RWPE2 (cell line): ENCODE measurements around the gene ACOT4.
"Not testable (repeated sequence)": the region's sequence is repeated elsewhere in the genome, so short reads cannot be mapped to it uniquely, and the experiment has no call there.

Source experiments
- ATAC-seq: fragments of 200-7000 bp; cut with Tn5 transposase; 3 replicates; pipeline ENCODE4 v1.9.1; 2021; ENCODE audit warnings: low read depth
- DNase-seq: peaks from one replicate; pipeline ENCODE4 v3.0.0-alpha.2; 2020; ENCODE audit warnings: low spot score
- H3K27ac ChIP-seq: fragments of 450-650 bp; 2 replicates; pipeline ENCODE4 v1.5.1; 2017; ENCODE audit warnings: mild to moderate bottlenecking; ENCODE audit not compliant: poor library complexity, severe bottlenecking
- H3K27me3 ChIP-seq: fragments of 250-450 bp; sonication (Bioruptor Pico); 2 replicates; pipeline ENCODE4 v1.5.1; 2021; ENCODE audit warnings: mild to moderate bottlenecking, moderate library complexity; ENCODE audit not compliant: insufficient read depth, poor library complexity, severe bottlenecking
- H3K36me3 ChIP-seq: fragments of 250-450 bp; sonication (Bioruptor Pico); 2 replicates; pipeline ENCODE4 v1.5.1; 2020; ENCODE audit warnings: low read depth, mild to moderate bottlenecking, moderate library complexity
- H3K4me1 ChIP-seq: fragments of 250-450 bp; sonication (Bioruptor Pico); 2 replicates; pipeline ENCODE4 v1.5.1; 2021; ENCODE audit warnings: mild to moderate bottlenecking, moderate library complexity; ENCODE audit not compliant: insufficient read depth, poor library complexity, severe bottlenecking
- H3K4me3 ChIP-seq: fragments of 250-450 bp; sonication (Bioruptor Pico); 2 replicates; pipeline ENCODE4 v1.5.1; 2021; ENCODE audit warnings: mild to moderate bottlenecking, moderate library complexity; ENCODE audit not compliant: severe bottlenecking
- H3K9me3 ChIP-seq: fragments of 250-450 bp; sonication (Bioruptor Pico); 2 replicates; pipeline ENCODE4 v1.5.1; 2021; ENCODE audit warnings: mild to moderate bottlenecking, moderate library complexity; ENCODE audit not compliant: severe bottlenecking
- CTCF ChIP-seq: fragments of 450-650 bp; IDR thresholded peaks from one replicate; pipeline ENCODE4 v1.5.1; 2017; ENCODE audit warnings: mild to moderate bottlenecking, moderate library complexity; ENCODE audit not compliant: poor library complexity, severe bottlenecking

The ACOT4 gene

GRCh38 chr14:73570913-73571312 is 20.8 kb upstream of the ACOT4 start:
- H3K27ac ChIP-seq, DNase-seq, H3K4me3 ChIP-seq, H3K9me3 ChIP-seq, H3K36me3 ChIP-seq, H3K27me3 ChIP-seq: not testable (repeated sequence)
- peak; percentile 72 for TF ChIP-seq CTCF
- peaks cover 16% of the 10 kb centered on the region for H3K4me1 ChIP-seq
- ATAC-seq: peak; percentile 37; the same call in 2 of the 3 replicates

GRCh38 chr14:73573034-73573433 is 18.6 kb upstream of the ACOT4 start:
- peaks cover 17% of the 10 kb centered on the region for H3K4me1 ChIP-seq
- not testable (repeated sequence) for DNase-seq, H3K27me3 ChIP-seq, H3K36me3 ChIP-seq, ATAC-seq, H3K27ac ChIP-seq, H3K9me3 ChIP-seq, H3K4me3 ChIP-seq

- ATAC-seq: not testable (repeated sequence)
Observed at GRCh38 chr14:73573740-73574139, 17.9 kb upstream of the ACOT4 start.

GRCh38 chr14:73574251-73574650 is 17.4 kb upstream of the ACOT4 start:
- not testable (repeated sequence) for ATAC-seq, H3K27ac ChIP-seq, DNase-seq, H3K4me3 ChIP-seq, H3K27me3 ChIP-seq, H3K36me3 ChIP-seq, H3K9me3 ChIP-seq
- H3K4me1 ChIP-seq: peaks cover 10% of the 10 kb centered on the region

More at GRCh38 chr14:73573740-73574139, 17.9 kb upstream of the ACOT4 start:
- not testable (repeated sequence) for H3K27ac ChIP-seq, H3K4me3 ChIP-seq, H3K27me3 ChIP-seq, DNase-seq, H3K36me3 ChIP-seq, H3K9me3 ChIP-seq
- H3K4me1 ChIP-seq: peaks cover 13% of the 10 kb centered on the region

- ATAC-seq (peak; percentile 37; the same call in 1 of the 3 replicates), DNase-seq (no peak)
- Histone ChIP-seq H3K4me3 (no peak overlapping the region), H3K36me3 (no peaks in the 10 kb centered on the region), H3K4me1 (peaks cover 5% of the 10 kb centered on the region), H3K27me3 (no peaks in the 10 kb centered on the region), H3K27ac (no peak overlapping the region), H3K9me3 (no peaks in the 10 kb centered on the region)
- TF ChIP-seq CTCF: no peak
Observed at GRCh38 chr14:73576391-73576790, 15.3 kb upstream of the ACOT4 start.

- DNase-seq, H3K4me3 ChIP-seq, H3K4me1 ChIP-seq, H3K27me3 ChIP-seq, H3K36me3 ChIP-seq, H3K27ac ChIP-seq, H3K9me3 ChIP-seq: not testable (repeated sequence)
- ATAC-seq: peak; percentile 83
Observed at GRCh38 chr14:73577214-73577613, 14.5 kb upstream of the ACOT4 start.

- not testable (repeated sequence) for H3K36me3 ChIP-seq, H3K9me3 ChIP-seq, H3K4me1 ChIP-seq, H3K27ac ChIP-seq, ATAC-seq, H3K4me3 ChIP-seq, DNase-seq, H3K27me3 ChIP-seq
Observed at GRCh38 chr14:73582102-73582979, 9.3 kb upstream of the ACOT4 start.
